GM23338 (cell line): Measurements from ENCODE around the gene CHN2. TPM values are rescaled to one million over a fixed set of nuclear protein-coding genes. Genes with fewer than 3 reads are reported as not detected.

ENCODE experiments used
- ATAC-seq: fragments of 200-7000 bp; cut with Tn5 transposase; 3 replicates; pipeline ENCODE4 v1.9.1; 2020
- DNase-seq: peaks from one replicate; pipeline ENCODE4 v3.0.0-alpha.2; 2015; ENCODE audit warnings: low spot score
- H2AFZ ChIP-seq: fragments of 200-600 bp; sonication (generic); 2 replicates; pipeline ENCODE4 v1.8.0; 2016; ENCODE audit warnings: antibody characterized with exemption, mild to moderate bottlenecking, moderate library complexity
- H3F3A ChIP-seq: fragments of 200-600 bp; sonication (generic); replicated peaks from 2 replicates; pipeline ENCODE4 v1.8.0; 2017; ENCODE audit warnings: antibody characterized with exemption, mixed run types, low read depth
- H3K27ac ChIP-seq: fragments of 200-600 bp; sonication (generic); 2 replicates; pipeline ENCODE4 v1.6.1; 2016; ENCODE audit warnings: low read depth
- H3K27me3 ChIP-seq: fragments of 200-600 bp; sonication (generic); 2 replicates; pipeline ENCODE4 v1.8.0; 2016; ENCODE audit warnings: mild to moderate bottlenecking, mixed run types, moderate library complexity; ENCODE audit not compliant: insufficient read depth
- H3K36me3 ChIP-seq: fragments of 200-600 bp; sonication (generic); 2 replicates; pipeline ENCODE4 v1.8.0; 2016; ENCODE audit warnings: mild to moderate bottlenecking; ENCODE audit not compliant: insufficient read depth
- H3K4me1 ChIP-seq: fragments of 200-600 bp; sonication (generic); 2 replicates; pipeline ENCODE4 v1.8.0; 2016; ENCODE audit warnings: mild to moderate bottlenecking, moderate library complexity; ENCODE audit not compliant: insufficient read depth
- H3K4me2 ChIP-seq: fragments of 200-600 bp; sonication (generic); 2 replicates; pipeline ENCODE4 v1.7.1; 2017; ENCODE audit warnings: mixed run types
- H3K4me3 ChIP-seq: fragments of 200-600 bp; sonication (generic); 2 replicates; pipeline ENCODE4 v1.6.1; 2016; ENCODE audit warnings: mixed run types
- H3K79me2 ChIP-seq: fragments of 200-600 bp; sonication (generic); replicated peaks from 2 replicates; pipeline ENCODE4 v1.8.0; 2017; ENCODE audit warnings: mild to moderate bottlenecking; ENCODE audit not compliant: insufficient read depth
- H3K9me2 ChIP-seq: fragments of 200-600 bp; sonication (generic); 2 replicates; pipeline ENCODE4 v1.8.0; 2017; ENCODE audit not compliant: insufficient read depth
- H4K20me1 ChIP-seq: fragments of 200-600 bp; sonication (generic); replicated peaks from 2 replicates; pipeline ENCODE4 v1.8.0; 2017; ENCODE audit warnings: mild to moderate bottlenecking; ENCODE audit not compliant: insufficient read depth
- H3K27ac Mint-ChIP-seq: 2 replicates; pipeline ENCODE4 v1.8.0; 2020; ENCODE audit warnings: inconsistent platforms, mild to moderate bottlenecking, moderate library complexity, mixed read lengths
- H3K27me3 Mint-ChIP-seq: 3 replicates; pipeline ENCODE4 v1.8.0; 2022; ENCODE audit warnings: low read depth, mild to moderate bottlenecking, moderate library complexity, mixed read lengths, inconsistent platforms; ENCODE audit not compliant: insufficient read depth, poor library complexity
- H3K36me3 Mint-ChIP-seq: 3 replicates; pipeline ENCODE4 v1.8.0; 2021; ENCODE audit warnings: low read depth, mild to moderate bottlenecking, inconsistent platforms, moderate library complexity, mixed read lengths
- H3K4me1 Mint-ChIP-seq: 3 replicates; pipeline ENCODE4 v1.8.0; 2020; ENCODE audit warnings: mild to moderate bottlenecking, inconsistent platforms, mixed read lengths
- H3K4me3 Mint-ChIP-seq: 3 replicates; pipeline ENCODE4 v1.8.0; 2021; ENCODE audit warnings: moderate library complexity, mild to moderate bottlenecking, inconsistent platforms, mixed read lengths
- H3K9me3 Mint-ChIP-seq: 3 replicates; pipeline ENCODE4 v1.8.0; 2020; ENCODE audit warnings: moderate library complexity, mild to moderate bottlenecking, inconsistent platforms, mixed read lengths
- CTCF ChIP-seq, 2 experiments: fragments of 200-600 bp in 1 of 2; sonication (generic) in 1 of 2; conservative IDR thresholded peaks; 2 replicates each; pipeline versions ENCODE4 v1.5.1 to v1.6.1; 2016 to 2017; ENCODE audit warnings: antibody characterized with exemption in 2 of 2, low read depth in 2 of 2, mild to moderate bottlenecking in 2 of 2, moderate library complexity in 1 of 2
- EZH2 ChIP-seq: fragments of 200-600 bp; sonication (generic); IDR thresholded peaks from one replicate; pipeline ENCODE4 v1.8.0; 2017; ENCODE audit warnings: antibody characterized with exemption, mild to moderate bottlenecking, low read depth; ENCODE audit not compliant: unreplicated experiment
- EZH2phosphoT487 ChIP-seq: fragments of 200-600 bp; sonication (generic); IDR thresholded peaks from one replicate; pipeline ENCODE4 v1.8.1; 2018; ENCODE audit warnings: antibody characterized with exemption; ENCODE audit not compliant: unreplicated experiment
- JUNB ChIP-seq: IDR thresholded peaks from one replicate; pipeline ENCODE4 v1.6.1; 2016; ENCODE audit warnings: antibody characterized with exemption; ENCODE audit not compliant: unreplicated experiment
- NANOG ChIP-seq: IDR thresholded peaks from 2 replicates; pipeline ENCODE4 v1.6.1; 2016; ENCODE audit warnings: antibody characterized with exemption, borderline replicate concordance
- ZNF331 ChIP-seq: fragments of 250-450 bp; sonication (Bioruptor Pico); IDR thresholded peaks from 2 replicates; pipeline ENCODE4 v1.5.0; 2020; ENCODE audit warnings: low read depth, mild to moderate bottlenecking, moderate library complexity
- ZNF462 ChIP-seq: fragments of 250-450 bp; sonication (Bioruptor Pico); IDR thresholded peaks from 2 replicates; pipeline ENCODE4 v1.5.0; 2020; ENCODE audit warnings: mild to moderate bottlenecking, moderate library complexity
- polyA plus RNA-seq: library from polyadenylated mRNA; unstranded; fragments of >200 nt; fragmentation: Nextera tagmentation; extraction: Ambion mirVana; gene quantifications from 2 replicates; pipeline ENCODE4 v1.2.1, GENCODE V29; 2016
- total RNA-seq: library from RNA; depleted of rRNA; stranded (reverse); fragments of >200 nt; shearing (Covaris generic); gene quantifications from 2 replicates; pipeline ENCODE4 v1.2.3, GENCODE V29; 2014

Gene CHN2
- total and polyA plus RNA-seq, 2 experiments from 2014 or later: 6.1 to 7.5 TPM

- DNase-seq (no peak), ATAC-seq (no peak)
- Histone ChIP-seq H3K27me3 (no peaks in the 10 kb centered on the region), H3K36me3 (no peaks in the 10 kb centered on the region), H4K20me1 (no peaks in the 10 kb centered on the region), H3K4me3 (no peak overlapping the region), H3K4me1 (peaks cover 38% of the 10 kb centered on the region), H3F3A (no peaks in the 10 kb centered on the region), H3K4me2 (no peak overlapping the region), H2AFZ (no peak overlapping the region), H3K79me2 (no peaks in the 10 kb centered on the region), H3K9me2 (no peaks in the 10 kb centered on the region), H3K27ac (no peak overlapping the region)
- H3K27me3 Mint-ChIP-seq: peaks cover 9% of the 10 kb centered on the region
- TF ChIP-seq ZNF331 (CRISPR knock-in tag) (no peak), ZNF462 (CRISPR knock-in tag) (no peak), EZH2phosphoT487 (no peak), EZH2 (no peak), NANOG (no peak), JUNB (no peak), CTCF (conservative IDR thresholded peaks at IDR 0.05; ENCODE audit: low read depth in 2 of 2) (no peak)
- H3K9me3 Mint-ChIP-seq: no peaks in the 10 kb centered on the region; the same call in 2 of the 3 replicates
- peak overlapping the region; percentile 37; the same call in 1 of the 2 replicates for H3K27ac Mint-ChIP-seq
- H3K4me3 Mint-ChIP-seq: no peak overlapping the region
- peaks cover 40% of the 10 kb centered on the region for H3K4me1 Mint-ChIP-seq
- no peaks in the 10 kb centered on the region for H3K36me3 Mint-ChIP-seq
Measured at GRCh38 chr7:29278337-29279069, 83.9 kb downstream of the CHN2 start.
